Muscle of leg (tissue), 11 donors: ENCODE measurements around the gene CSF2. TPM values are rescaled to one million over a fixed set of nuclear protein-coding genes. Genes with fewer than 3 reads are reported as not detected.
A peak's percentile ranks its signal among the peaks of the same experiment; 100 is the strongest.

Source experiments
- DNase-seq: peaks from one replicate; pipeline ENCODE4 v3.0.0; 2013
- H3K27ac ChIP-seq: one replicate; pipeline ENCODE4 v1.5.1; 2013; ENCODE audit warnings: mild to moderate bottlenecking, low read length, control low read depth
- H3K27me3 ChIP-seq: one replicate; pipeline ENCODE4 v1.6.1; 2013; ENCODE audit warnings: low read length; ENCODE audit not compliant: control insufficient read depth, insufficient read depth
- H3K36me3 ChIP-seq: one replicate; pipeline ENCODE4 v1.6.1; 2013; ENCODE audit warnings: low read length; ENCODE audit not compliant: control insufficient read depth, insufficient read depth
- H3K4me1 ChIP-seq: one replicate; pipeline ENCODE4 v1.6.1; 2013; ENCODE audit warnings: low read length; ENCODE audit not compliant: control insufficient read depth, insufficient read depth
- H3K4me3 ChIP-seq: one replicate; pipeline ENCODE4 v1.5.1; 2013; ENCODE audit warnings: low read length, control low read depth
- H3K9me3 ChIP-seq: replicated peaks from 2 replicates; pipeline ENCODE4 v1.6.1; 2013; ENCODE audit warnings: low read depth, low read length; ENCODE audit not compliant: control insufficient read depth
- WGBS: methylation state at CpG from one replicate; pipeline ENCODE4 v1.1.5; 2013; ENCODE audit warnings: missing lambda C conversion rate; ENCODE audit not compliant: insufficient coverage; 5-methylcytosine and 5-hydroxymethylcytosine counted together
- polyA plus RNA-seq, 8 donors: library from polyadenylated mRNA; unstranded; fragments of 120-200 nt; gene quantifications; one replicate each; pipeline versions ENCODE4 v1.2.1 to v1.2.3, GENCODE V29; 2013; ENCODE audit warnings: inconsistent platforms in 1 of 8, low replicate concordance in 1 of 8; ENCODE audit not compliant: insufficient read length in 8 of 8, insufficient read depth in 1 of 8
- total RNA-seq: library from RNA; stranded (reverse); fragments of 120-200 nt; gene quantifications from one replicate; pipeline ENCODE4 v1.2.4, GENCODE V29; 2013

Gene CSF2
- total and polyA plus RNA-seq, 9 donors: not detected

- WGBS: 75% methylated on average over 8 of the region's 13 CpGs
Measured at GRCh38 chr5:132059696-132060500, 13.7 kb upstream of the CSF2 start.

GRCh38 chr5:132060501-132061161, 13.0 kb upstream of the CSF2 start, which contains the start of gene IL3:
Gene IL3 (plus strand): TSS chr5:132060655. CDS start chr5:132060707, 52 bp downstream.
- Histone ChIP-seq H3K27me3 (no peaks in the 10 kb centered on the region), H3K4me3 (no peak within 1 kb of the TSS), H3K36me3 (no peaks in the 10 kb centered on the region), H3K4me1 (no peaks in the 10 kb centered on the region), H3K27ac (no peak within 1 kb of the TSS), H3K9me3 (no peaks in the 10 kb centered on the region)
- no peak for DNase-seq
- WGBS: 89% methylated on average over 10 of the region's 16 CpGs

More at GRCh38 chr5:132059696-132060500, 13.7 kb upstream of the CSF2 start:
- Histone ChIP-seq H3K4me3 (no peak overlapping the region), H3K27me3 (no peaks in the 10 kb centered on the region), H3K36me3 (no peaks in the 10 kb centered on the region), H3K9me3 (no peaks in the 10 kb centered on the region), H3K4me1 (no peaks in the 10 kb centered on the region), H3K27ac (no peak overlapping the region)
- no peak for DNase-seq

GRCh38 chr5:132063090-132063911, 10.3 kb upstream of the CSF2 start:
- Histone ChIP-seq H3K27me3 (no peaks in the 10 kb centered on the region), H3K27ac (no peak overlapping the region), H3K4me1 (no peaks in the 10 kb centered on the region), H3K4me3 (no peak overlapping the region), H3K36me3 (no peaks in the 10 kb centered on the region), H3K9me3 (no peaks in the 10 kb centered on the region)
- WGBS: 42% methylated on average over 7 of the region's 9 CpGs
- peak; percentile 48 for DNase-seq

- Histone ChIP-seq H3K4me3 (no peak overlapping the region), H3K4me1 (no peaks in the 10 kb centered on the region), H3K36me3 (no peaks in the 10 kb centered on the region), H3K27me3 (no peaks in the 10 kb centered on the region), H3K27ac (no peak overlapping the region), H3K9me3 (no peaks in the 10 kb centered on the region)
- WGBS: 100% methylated on average over 2 of the region's 5 CpGs
- DNase-seq: no peak
Measured at GRCh38 chr5:132064140-132064539, 9.4 kb upstream of the CSF2 start.

GRCh38 chr5:132064738-132065331, 8.8 kb upstream of the CSF2 start:
- Histone ChIP-seq H3K9me3 (no peaks in the 10 kb centered on the region), H3K27ac (no peak overlapping the region), H3K4me3 (no peak overlapping the region), H3K4me1 (no peaks in the 10 kb centered on the region), H3K27me3 (no peaks in the 10 kb centered on the region), H3K36me3 (no peaks in the 10 kb centered on the region)
- DNase-seq: peak; percentile 57
- 60% methylated on average over 10 of the region's 11 CpGs for WGBS

GRCh38 chr5:132065351-132065937, 8.1 kb upstream of the CSF2 start:
- H3K9me3 ChIP-seq: no peaks in the 10 kb centered on the region
- H3K4me3 ChIP-seq: no peak overlapping the region
- WGBS: no CpG with 5 or more reads among the region's 4 CpGs
- H3K27me3 ChIP-seq: no peaks in the 10 kb centered on the region
- H3K4me1 ChIP-seq: no peaks in the 10 kb centered on the region
- H3K27ac ChIP-seq: no peak overlapping the region
- DNase-seq: peak; percentile 54
- no peaks in the 10 kb centered on the region for H3K36me3 ChIP-seq

- Histone ChIP-seq H3K4me1 (no peaks in the 10 kb centered on the region), H3K9me3 (no peaks in the 10 kb centered on the region), H3K36me3 (no peaks in the 10 kb centered on the region), H3K27ac (no peak overlapping the region), H3K4me3 (no peak overlapping the region), H3K27me3 (no peaks in the 10 kb centered on the region)
- WGBS: 81% methylated on average over 13 of the region's 13 CpGs
- no peak for DNase-seq
Measured at GRCh38 chr5:132065951-132066701, 7.5 kb upstream of the CSF2 start.

- Histone ChIP-seq H3K4me3 (no peak overlapping the region), H3K27ac (no peak overlapping the region), H3K4me1 (no peaks in the 10 kb centered on the region), H3K27me3 (no peaks in the 10 kb centered on the region), H3K9me3 (no peaks in the 10 kb centered on the region), H3K36me3 (no peaks in the 10 kb centered on the region)
- DNase-seq: no peak
- WGBS: 90% methylated on average over 4 of the region's 4 CpGs
Measured at GRCh38 chr5:132066871-132067270, 6.7 kb upstream of the CSF2 start.

- 97% methylated on average over 10 of the region's 11 CpGs for WGBS
- Histone ChIP-seq H3K4me1 (no peaks in the 10 kb centered on the region), H3K27me3 (no peaks in the 10 kb centered on the region), H3K27ac (no peak overlapping the region), H3K36me3 (no peaks in the 10 kb centered on the region), H3K9me3 (no peaks in the 10 kb centered on the region), H3K4me3 (no peak overlapping the region)
- no peak for DNase-seq
Measured at GRCh38 chr5:132067451-132067850, 6.1 kb upstream of the CSF2 start.
